GM13977 (cell line): ENCODE results near the gene GADD45B.
A peak's percentile ranks its signal among the peaks of the same experiment; 100 is the strongest.

Experiments used
- DNase-seq: peaks from one replicate; pipeline ENCODE4 v3.0.0; 2012; ENCODE audit warnings: low spot score
- in situ Hi-C: fragments of 300-500 bp; cut with MboI; formaldehyde crosslinking; loops from one replicate; pipeline ENCODE4 v1.12.0; 2022; ENCODE audit warnings: low sequenced_read_pairs, low pct_unique_long_range_greater_than_20kb, mixed read lengths, inconsistent platforms; ENCODE audit not compliant: unreplicated experiment
- TF ChIP-seq, protein P1 (sequence below): IDR thresholded peaks from 2 replicates; pipeline ENCODE4 v1.5.1; 2012; ENCODE audit warnings: mild to moderate bottlenecking, control low read depth; ENCODE audit not compliant: insufficient read depth; ENCODE audit errors: extremely low read depth, missing control alignments

The GADD45B gene

DNA sequence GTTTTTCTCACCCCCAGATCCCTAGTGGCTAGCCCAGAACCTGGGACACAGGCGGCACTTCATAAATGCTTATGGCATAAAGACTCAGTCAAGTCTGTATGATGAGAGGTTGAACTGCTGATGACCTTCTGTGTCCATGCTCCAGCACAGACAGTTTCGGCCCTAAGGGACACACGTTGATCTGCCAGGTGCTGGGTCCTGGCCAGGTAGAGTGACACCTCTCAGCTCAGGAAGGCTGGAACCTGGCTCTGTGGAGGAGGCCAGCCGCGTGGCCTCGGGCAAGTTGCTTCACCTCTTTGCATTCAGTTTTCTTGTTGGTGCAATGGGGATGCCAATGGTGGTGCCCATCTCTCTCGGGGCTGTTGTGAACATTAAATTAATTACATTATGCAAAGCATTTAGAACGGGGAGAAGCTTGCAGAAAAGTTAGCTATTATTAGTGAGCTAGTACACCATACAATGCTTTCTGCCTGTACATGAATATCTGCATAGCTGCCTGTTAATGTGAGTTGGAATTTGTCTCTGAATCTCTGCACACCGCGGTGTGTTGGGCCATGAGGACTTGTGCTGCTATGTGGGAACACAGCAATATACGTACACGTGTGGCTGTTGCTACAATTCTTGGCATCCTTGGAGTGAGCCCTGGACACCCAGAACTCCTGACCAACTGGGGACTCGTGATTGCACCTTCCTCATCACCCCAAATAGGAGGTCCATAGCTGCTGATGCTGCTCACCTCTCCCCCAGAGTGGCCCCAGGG lies 8.4 kb downstream of the GADD45B start:
- TF ChIP-seq, protein P1, sequence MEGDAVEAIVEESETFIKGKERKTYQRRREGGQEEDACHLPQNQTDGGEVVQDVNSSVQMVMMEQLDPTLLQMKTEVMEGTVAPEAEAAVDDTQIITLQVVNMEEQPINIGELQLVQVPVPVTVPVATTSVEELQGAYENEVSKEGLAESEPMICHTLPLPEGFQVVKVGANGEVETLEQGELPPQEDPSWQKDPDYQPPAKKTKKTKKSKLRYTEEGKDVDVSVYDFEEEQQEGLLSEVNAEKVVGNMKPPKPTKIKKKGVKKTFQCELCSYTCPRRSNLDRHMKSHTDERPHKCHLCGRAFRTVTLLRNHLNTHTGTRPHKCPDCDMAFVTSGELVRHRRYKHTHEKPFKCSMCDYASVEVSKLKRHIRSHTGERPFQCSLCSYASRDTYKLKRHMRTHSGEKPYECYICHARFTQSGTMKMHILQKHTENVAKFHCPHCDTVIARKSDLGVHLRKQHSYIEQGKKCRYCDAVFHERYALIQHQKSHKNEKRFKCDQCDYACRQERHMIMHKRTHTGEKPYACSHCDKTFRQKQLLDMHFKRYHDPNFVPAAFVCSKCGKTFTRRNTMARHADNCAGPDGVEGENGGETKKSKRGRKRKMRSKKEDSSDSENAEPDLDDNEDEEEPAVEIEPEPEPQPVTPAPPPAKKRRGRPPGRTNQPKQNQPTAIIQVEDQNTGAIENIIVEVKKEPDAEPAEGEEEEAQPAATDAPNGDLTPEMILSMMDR: no peak
- no peak for DNase-seq
- in situ Hi-C loops: no loop called here

DNA sequence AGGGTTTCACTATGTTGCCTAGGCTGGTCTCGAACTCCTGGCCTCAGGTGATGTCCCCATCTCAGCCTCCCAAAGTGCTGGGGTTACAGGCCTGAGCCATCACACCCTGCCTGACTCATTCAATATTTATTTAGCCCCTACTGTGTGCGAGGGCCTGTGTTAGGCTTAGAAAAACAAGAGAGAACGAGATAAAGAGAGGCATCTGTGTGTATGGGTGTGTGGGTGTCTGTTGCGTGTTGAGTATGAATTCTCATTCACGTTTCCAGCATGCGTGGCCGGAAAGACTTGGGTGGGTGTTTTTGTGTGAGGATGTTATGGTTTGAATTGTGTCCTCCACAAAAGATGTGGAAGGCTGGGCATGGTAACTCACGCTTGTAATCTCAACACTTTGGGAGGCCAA lies 9.5 kb downstream of the GADD45B start:
- no peak for DNase-seq
- TF ChIP-seq, protein P1: no peak
- in situ Hi-C loops: no loop called here

DNA sequence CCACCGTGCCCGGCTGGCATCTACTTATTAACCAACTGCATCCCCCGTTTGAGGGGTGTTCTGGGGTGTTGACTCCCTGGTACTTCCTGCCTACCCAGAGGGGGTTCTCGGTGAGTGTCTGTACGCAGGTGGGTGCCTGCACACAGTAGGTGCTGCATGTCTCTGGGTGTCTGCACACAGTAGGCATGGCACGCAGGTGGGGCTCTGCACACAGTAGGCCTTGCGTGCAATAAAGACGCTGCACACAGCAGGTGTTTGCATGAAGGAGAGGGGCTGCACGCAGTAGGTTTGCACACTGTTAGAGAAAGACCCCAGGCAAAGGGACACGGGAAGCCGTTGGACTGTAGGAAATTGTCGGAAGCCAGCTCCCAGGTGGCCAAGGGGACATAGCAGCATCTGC lies 11.2 kb downstream of the GADD45B start:
- no peak for DNase-seq
- TF ChIP-seq, protein P1: no peak
- in situ Hi-C loops: no loop called here

DNA sequence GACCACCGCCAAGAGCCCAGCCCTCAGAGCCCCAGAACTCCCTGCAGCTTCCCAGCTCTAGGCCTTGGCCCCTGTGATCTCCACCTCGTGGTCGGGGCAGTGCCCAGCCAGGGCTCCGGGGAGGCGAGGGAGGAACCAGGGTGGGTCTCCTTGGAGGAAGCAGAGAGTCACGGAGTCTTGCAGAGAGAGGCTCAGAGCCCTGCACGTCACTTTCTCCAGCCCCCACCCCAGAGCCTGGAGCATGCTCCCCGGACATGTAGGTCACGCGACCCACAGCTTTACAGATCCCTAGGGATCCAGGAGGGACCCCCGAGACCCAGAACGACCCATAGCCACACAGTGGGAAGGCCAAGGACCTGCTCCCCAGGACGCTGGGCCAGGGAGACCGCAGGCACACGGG lies 11.9 kb downstream of the GADD45B start:
- DNase-seq: no peak
- in situ Hi-C loops: no loop called here
- TF ChIP-seq, protein P1: no peak

DNA sequence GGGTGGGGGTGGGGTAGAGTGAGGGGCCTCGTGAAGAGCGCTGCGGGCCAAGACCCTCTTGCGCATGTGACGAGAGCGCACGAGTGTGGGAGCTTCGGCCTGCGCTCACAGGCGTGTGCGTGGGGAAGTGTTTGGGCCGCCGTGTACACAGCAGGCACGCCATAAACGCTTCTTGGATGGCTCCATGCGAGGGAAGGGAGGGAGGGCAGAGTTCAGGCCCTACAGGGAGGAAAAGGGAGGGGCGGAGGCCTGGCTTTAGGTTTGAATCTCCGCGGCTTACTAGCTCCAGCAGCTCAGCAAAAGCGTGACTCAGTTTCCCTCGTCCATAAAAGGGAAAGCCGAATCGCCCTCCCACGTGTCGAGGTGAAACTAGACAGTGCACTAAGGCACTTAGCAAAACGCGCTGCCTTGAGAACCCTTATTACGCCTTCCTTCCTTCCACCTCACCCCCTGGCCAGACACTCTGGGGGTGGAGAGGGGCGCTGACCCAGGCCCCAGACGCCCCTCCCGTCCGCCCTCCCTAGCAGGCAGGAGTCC lies 12.5 kb downstream of the GADD45B start:
- no peak for DNase-seq
- TF ChIP-seq, protein P1: no peak
- in situ Hi-C loops: no loop called here

DNA sequence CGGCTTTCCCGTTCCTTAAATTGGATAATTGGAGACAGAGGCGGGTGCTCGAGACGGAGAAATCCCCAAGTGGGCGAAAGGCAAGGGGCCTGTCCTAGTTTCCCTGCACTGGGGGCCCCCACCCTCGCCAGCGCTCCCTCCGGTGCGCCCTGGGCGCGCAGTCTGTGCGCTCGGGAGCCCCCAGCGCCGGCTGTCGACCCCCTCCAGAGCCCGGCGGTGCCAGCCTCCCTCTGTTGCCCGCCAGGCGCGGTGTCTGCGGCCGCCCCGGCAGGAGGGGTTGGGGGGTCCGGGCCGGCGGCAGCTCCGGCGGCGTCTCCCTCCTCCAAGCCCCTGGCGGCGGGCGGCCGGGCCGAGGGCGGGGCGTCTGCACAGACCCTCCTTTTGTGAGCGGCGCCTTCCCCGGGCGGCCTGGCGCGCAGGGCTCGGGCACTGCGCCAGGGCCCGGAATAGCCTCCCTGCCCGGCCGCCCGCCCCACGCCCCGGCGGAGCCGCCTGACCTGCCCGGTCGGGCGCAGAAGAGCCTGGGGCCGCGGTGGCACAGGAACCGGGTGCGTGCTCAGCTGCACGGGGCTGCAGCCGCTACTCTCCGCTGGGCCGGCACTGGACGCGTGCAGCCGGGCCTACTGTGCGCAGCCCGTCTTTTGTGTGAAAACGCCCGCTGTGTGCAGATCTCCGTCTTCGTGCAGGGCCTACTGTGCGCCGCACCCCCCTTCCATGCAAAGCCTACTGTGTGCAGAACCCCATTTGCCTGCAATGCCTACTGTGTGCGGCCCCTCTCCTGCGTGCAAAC lies 13.2 kb downstream of the GADD45B start:
- peak; percentile 63 for DNase-seq
- TF ChIP-seq, protein P1: no peak
- in situ Hi-C loops: no loop called here
